Islet precursor cell (in vitro differentiated cells): ENCODE results near the gene TFAP2A.

Experiments used
- DNase-seq: peaks from one replicate; pipeline ENCODE4 v3.0.0-alpha.2; 2018

Gene TFAP2A

DNA sequence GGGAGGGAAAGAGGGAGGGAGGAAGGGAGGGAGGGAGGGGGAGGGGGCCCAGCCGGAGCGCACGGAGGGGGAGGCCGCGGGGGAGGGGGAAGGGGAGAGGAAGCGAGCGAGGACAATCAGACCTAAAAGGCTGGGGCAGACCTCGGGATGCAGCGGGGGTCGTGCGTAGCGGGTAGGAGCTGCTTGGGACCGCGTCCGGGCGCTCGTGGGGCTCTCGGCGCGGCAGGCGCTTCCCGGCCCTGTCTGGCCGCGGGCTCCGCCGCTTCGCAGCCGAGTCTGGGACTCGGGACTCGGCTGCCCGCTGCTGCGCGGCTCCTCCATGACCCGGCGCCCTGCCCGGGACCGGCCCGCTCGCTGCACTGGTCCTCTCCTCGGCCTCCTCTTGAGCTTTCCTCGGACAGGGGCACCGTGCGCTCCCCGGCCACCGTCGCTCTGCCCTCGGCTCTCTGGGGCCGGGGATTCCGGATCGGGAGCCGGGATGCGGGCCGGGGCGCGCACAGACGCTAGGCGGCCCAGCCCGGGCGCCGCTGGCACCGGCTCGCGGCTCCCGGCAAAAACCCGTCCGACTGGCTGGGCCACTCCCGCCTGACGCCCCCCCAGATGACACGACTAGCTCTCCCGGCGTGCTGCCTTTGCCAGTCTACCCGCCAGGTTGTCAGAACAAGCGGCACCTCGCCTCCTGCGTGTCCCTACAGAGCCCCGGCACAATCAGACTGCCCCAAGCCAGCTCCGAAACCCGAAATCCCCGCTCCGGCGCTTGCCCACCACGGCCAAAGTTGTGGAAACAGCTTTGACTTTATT lies 2.2 kb downstream of the TFAP2A start:
- peak; percentile 86 for DNase-seq

DNA sequence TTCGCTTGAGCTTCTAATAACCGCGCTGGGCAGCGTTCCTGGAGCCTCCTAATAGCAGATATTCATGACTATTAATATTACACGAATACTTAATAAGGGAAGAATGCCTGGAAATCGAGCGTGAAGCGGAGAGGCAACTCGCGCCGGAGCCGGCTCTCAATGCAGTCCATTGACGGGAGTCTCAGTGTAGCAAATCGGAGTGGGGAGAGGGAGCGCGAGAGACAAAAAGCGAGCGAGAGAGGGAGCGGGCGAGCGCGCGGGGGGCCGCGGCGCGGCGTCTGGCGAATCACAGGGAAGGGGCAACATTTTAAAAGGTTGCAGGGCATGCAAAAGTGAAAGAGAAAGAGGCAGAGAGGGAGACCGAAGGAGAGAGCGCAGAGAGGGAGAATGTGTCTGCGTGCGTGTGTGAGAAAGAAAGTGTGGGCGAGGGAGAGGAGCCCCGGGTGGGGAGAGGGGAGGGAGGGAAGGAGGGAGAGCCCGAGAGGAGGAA lies 2.9 kb downstream of the TFAP2A start:
- DNase-seq, result peak; percentile 89

DNA sequence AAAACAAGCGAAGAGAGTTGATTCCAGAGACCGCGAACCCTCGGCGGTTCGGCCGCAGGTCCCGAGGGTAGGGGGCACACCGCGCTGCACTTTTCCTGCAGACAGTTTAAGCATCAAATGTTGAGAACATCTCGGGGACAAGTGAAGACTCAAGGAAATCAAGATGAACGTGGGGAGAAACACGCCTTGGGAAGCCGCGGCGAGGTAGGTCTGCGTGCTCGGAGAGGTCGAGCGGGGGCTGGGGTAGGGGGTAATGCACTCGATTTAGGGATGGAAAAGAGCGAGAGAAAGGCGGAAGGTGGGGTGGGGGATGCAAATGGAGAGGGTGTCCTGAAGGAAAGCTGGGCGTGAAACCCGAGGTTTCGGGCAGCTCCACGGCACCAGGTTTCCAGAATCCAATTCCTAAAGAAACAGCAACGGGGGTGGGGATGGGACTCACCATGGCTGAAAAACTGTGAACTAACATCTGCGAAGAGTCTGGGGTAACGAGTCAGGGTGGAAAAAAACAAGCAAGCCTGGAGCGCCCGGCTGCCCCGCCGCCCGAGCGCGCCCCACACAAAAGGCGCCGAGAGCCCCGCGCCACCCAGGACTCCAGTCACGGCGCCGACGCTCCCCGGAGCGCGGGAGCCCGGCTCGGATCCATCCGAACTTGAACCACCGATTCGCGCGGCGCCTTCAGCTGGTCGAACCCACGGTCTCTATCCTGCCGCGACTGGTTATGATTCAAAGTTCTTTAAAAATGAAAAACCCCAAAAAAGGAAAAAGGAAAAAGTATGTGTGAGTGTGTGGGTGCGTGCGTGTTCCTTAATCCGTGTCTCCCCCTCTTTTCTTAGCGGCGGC lies 3.5 kb downstream of the TFAP2A start:
- peak; percentile 57 for DNase-seq

DNA sequence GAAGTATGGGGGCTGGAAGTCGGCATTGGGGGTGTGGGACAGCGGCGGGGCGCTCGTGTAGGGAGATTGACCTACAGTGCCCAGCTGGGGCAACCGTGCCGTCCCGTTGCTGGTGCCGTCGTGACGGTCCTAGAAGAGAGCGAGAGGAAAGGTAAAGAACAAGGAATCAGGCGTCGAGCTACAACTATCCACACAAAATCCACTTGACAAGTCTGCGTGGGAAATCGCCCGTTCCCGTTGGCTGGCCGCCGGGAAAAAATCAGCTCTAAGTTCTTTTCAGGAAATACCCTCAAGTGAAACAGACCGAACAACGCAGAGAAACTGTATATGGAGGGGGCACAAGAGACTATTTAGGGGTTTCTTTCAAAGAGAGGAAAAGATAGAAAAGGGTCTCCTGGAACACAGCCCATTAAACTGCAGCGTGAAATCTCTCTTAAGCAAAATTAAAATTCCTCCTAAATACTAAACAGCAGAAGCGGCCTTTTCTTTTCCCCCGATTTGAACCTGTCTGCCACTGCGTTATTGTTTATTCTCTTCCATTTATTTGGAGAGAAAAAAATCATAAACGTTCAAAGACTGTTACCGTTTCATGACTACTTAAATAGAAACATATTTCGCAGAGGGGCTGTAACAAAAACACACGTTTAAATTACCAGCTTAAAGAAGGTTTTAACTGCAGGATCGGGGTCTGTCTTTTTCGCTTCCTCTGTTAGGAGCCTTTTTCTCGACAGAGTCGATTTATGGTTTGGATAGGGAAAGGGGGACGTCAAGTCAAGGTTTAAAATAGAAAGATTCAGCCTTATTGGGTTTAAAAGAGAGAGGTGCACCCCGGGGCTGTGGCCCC lies 4.4 kb downstream of the TFAP2A start:
- DNase-seq, result no peak

DNA sequence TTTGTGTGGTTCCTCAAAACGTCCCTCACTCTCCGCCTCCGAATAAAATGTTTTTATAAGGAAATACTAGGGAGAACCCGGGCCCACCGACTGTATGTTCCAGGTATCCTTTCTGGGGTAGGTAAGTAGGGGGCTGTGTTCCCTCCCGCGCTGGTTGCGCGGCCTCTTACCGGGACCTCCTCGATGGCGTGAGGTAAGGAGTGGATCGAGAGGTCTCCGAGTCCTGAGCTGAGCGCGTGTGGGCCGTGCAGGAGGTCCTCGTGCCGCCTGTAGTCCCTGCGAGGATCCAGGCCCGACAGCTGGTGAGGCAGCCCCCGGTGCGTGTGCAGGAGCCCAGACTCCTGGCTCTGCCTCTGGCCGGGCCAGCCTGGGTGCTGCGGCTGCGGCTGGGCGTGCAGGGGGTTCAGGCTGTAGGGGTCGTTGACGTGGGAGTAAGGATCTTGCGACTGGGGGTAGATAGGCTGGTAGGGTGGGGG lies 5.1 kb downstream of the TFAP2A start:
- DNase-seq, result peak; percentile 58

DNA sequence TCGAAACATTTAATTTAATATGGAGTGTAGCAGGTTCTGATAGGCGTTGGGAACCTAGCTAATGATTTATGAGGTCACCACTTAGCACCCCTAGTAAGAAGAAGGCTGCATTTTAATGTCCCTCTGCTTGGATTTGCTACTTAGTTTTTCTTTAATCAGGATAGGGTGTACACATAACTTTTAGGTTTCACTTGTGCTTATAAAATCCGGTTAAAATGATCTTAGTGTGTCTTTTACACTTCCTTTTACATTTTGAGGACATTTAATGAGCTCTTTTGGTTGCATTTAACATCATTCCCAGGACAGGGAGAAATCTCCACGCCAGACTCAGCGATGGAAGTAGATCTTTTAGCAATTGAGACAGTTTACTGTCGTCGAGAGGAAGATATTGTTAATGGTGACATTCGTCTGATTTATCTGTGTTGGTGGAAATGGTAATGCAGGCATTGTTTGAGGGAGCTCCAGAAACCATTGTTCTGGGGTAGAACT lies 5.6 kb downstream of the TFAP2A start:
- DNase-seq, result no peak

DNA sequence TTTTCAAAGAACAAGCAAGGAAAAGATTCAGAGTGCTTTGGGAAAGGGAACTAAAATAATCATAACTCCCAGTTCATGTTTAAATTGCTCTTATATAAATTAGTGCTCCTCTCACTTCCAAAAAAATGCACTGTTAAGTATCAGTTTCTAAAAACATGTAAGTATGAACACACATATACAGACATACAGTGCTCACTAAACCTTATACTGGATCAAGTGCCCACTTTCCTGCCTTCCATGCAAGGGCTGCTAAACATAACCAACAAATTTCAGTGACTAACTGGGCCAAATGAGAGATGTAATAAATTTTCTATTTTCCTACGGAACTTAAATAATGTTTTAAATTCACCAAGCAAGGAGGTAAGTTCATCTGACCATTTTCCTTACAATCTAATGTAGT lies 6.4 kb downstream of the TFAP2A start:
- DNase-seq, result no peak

DNA sequence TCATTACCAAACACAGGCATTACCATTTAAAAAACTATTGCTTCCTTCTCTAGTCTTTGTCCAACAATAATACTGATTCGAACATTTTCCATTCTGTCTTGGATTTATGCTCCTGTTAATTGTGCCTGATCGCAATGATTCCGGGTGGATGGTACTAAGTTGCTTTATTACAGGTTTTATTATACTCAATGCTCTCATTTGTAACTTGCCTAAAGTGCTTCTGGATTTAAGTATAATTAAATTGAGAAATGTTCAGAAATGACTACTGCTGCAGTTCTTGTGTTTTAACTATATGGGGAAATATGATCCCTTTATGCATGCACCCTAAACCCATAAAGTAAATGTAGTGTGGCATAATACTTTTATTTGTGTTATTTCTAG lies 7.2 kb downstream of the TFAP2A start:
- no peak for DNase-seq

DNA sequence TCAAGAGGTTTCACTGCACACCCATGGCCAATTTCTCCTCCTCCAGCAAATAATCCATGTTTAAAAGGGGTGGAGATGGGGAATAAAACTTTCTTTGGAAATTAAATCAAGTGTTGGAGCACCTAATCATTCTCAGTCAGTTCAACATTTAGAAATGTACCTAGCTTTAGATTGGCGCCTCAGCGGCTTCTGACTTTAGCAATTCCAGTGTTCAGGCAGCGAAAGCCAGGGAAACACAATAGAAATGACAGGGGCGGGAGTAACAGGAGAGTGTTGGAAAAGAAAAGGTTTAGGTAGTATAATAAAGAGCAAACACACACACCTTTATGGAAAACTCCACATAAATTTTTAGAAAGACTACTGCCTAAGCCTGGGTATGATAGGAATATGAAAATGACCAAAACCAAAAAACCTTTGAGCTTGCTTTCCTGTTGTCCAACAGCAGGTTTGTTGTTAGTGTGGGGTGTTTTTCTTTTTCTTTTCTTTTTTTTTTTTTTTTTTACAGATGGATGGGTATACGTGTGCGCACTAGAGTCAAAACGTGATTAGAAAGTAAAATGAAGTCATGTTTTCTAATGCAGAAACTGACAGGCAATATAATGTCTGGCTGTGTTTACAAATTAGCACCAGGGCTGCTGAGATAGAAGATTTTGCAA lies 7.7 kb downstream of the TFAP2A start:
- DNase-seq, result no peak

DNA sequence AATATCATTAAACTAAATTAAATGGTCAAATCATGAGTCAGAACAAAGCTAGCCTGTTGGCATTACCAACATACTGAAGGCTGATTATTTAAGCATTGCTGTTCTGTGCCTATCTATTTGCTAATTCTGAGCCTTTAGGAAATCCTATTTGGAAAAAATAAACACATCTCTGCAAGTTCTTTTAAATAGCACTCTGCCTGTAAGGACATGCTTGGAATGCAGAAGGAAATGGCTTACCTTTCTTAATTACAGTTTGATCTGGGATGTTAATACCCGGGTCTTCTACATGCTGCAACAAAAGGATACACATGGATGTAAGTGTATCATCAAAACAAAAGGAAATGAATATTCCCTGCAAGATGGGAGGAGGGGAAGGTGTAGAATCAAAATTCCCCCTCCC lies 8.3 kb downstream of the TFAP2A start:
- DNase-seq, result no peak

DNA sequence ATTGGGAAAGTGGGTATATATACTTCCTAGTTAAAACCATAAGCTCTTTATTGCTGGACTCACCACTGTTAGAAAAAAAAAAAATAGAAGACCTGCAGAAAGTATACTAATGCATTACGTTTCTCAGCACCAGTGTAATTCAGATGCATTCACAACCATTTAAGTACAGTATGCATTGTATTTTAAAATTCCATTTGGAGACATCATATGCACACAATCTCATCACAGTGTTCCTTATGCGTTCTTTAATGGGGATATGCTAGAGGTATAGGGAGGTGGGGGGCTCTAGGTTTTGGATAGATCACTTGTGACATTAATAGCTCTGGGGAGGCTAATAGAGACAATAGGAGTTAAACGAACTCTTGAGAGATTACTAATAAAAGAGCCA lies 9.4 kb downstream of the TFAP2A start:
- DNase-seq, result no peak

DNA sequence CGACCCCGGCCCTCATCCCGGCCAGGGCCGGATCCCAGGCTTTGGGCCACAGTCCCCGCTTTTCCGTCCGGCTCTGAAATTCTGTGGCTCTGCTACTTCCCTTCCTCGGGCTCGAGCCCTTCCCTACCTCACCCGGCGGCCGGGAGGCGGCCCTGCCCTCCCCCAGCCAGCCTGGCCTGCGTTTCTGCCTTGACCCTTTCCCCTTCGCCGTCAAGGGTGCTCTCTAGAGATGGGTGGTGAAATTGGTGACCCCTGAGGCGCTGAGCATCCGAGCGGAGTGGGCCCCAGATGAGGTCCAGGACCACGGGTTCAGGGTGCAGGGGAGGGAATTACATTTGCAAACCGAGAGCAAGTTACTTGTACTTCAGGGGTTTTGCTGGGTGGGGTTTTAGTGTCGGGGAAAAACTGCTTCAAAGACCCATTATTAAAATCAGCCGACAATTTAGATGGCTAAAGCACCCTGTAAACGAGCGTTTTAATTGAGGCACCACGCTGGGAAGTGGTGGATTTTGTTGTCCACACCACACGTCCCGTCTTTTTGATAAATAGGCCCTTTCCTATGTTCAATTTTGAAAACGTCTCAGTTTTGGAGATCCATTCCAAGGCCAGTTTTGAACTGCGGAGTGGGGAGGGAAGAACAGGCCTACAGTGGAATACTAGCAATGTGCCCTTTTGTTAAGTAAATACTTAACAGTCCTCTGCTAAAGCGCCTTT lies 9.9 kb downstream of the TFAP2A start:
- DNase-seq, result peak; percentile 76

DNA sequence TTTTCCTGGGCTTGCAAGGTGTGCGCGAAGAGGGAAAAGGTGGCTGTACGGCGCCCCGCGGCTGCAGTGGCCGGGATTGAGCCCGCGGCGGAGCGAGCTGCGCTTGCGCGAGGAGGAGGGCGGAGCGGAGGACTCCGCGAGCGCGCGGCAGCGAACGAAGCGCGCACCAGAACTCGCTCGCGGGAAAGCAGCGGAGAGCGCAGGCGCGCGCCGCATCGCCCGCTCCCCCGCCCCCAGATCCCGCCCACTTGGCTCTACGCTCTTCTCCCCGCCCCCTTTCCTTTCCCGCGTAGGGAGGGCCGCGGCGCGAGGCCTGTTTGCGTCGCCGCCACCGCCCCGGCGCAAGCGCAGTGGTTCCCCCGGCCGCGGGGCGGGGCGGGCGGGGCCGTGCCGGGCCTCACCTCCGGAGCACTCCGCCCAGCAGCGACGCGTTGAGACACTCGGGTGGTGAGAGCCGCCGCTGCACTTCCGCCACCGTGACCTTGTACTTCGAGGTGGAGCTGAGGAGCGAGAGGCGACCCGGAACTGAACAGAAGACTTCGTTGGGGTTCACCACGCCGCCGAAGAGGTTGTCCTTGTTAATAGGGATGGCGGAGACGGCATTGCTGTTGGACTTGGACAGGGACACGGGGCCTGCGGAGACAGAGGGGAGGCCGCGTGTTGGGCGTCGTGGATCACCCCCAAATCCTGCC lies 10.6 kb downstream of the TFAP2A start:
- DNase-seq, result peak; percentile 98

DNA sequence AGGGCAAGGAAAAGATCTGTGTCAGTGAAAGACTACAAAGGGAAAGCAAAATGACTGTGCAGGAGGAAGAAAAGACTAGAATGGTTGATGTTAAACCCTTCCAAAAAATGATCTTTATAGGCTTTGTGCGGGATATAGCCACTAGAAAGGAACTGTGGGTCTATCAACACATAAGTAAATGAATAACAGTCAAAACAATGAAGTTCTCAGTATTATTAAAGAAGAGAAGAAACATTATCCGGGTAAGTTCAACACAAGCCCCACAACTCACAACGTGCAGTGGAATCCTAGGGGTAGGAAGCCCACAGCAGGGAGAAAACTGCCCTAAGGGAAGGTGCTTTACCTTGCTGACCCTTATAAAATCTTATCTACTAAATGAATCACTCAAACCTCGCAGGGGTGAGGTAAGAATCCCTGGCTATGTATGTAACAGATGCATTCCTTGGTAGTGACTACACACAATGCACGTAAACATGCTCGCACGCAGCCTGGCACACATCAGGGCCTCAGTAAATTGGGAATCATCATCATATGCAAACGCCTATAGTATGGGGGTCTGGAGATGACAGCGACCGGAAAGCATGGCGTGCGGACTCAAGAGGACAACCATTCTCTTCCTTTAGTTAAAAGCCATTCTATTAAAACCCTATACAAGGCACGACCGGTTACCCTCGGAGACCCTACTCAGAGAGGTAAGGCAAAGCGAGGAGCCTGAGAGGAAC lies 11.3 kb downstream of the TFAP2A start:
- DNase-seq, result peak; percentile 87

DNA sequence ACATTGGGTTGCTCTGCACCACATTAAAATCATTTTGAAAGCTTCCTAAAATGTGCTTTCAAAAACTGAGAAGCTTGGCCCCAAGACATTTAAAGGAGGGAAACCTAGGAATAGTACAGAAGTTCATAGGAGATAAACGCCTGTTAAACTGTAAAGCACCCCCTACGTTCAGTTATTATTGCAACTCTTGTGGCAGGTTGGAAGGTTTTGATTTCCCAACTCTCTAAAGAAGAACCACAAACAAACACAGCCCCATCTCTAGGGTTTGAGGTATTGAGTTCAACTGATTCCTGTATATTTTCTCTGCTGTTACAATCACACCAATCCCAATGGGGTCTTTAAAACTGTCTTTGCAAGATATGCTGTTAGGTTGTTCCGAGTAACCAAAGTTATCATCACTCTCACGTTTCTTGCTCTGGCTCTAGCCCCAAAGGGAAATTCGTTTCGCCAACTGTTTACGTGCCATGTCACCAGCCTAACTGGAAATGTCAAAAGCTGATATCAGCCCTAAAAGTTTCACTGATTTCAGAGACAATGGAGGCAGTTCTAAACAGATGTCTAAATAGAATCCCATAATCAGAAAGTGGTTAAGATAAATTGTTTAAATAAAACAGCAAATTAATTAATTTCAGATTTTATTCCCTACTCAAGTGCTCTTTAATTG lies 12.1 kb downstream of the TFAP2A start:
- DNase-seq, result no peak

DNA sequence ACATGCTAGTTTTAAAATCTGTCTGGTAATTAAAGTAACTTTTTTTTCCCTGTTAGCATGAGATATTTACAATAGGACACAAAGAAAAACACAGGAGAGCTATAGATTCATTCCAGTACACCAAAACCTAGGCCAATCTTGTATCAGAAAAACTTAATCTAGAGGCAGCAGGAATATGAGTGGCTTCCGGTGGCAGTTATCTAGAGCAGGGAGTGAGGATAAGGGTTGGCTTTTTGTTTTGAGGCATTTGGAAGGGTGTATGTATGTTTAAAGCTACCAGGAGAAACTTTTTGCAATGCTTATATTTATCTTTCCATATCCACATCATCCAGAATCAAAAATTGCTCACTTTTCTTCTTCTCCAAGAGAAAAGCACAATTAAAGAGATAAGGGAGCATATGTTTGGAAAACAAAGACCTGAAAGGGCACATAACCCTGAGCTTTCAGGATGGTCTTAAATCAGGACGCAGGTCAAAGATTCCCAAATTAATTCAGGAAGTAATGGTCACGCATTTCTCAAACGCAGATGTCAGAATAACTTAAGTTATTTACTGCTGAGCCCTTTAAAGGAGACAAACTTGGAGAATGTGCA lies 13.1 kb downstream of the TFAP2A start:
- no peak for DNase-seq

DNA sequence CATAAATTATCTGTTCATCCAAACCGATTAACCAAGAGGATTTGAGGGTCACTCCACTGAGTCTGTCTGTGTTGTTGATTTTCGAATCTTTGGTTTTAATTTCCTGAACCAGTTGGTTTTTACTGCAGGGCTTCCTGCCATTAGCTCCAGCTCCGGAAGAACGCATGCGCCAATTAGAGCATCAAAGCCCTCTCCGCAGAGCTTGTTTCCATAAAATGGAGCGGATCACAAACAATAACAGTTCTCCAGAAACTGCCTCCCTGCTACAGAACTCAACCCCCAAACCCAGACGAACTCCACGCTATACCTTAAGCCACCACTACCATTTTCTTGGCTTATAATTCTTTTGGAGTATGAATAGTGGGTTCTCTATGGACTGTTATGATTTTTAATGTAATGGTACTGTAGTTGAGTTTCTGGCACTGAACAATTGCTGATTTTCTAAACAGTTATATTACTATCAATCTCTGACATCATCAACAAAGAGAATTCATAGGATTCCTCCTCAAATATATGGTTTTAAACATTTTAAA lies 13.8 kb downstream of the TFAP2A start:
- peak; percentile 59 for DNase-seq

DNA sequence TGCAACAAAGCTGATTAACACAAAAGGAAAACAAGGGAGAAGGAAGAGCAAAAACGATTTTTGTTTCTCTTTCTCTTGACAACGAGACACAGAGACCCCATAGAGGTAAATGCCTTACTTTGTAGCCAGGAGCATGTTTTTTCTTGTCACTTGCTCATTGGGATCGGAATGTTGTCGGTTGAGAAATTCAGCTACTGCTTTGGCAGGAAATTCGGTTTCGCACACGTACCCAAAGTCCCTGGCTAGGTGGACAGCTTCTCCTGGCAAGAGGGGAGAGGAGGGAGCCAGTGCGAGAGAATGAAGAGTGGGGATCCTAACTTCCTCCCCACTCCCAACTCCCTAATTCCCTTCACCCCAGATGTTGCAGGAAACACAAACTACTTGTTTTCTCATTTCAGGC lies 14.5 kb downstream of the TFAP2A start:
- DNase-seq, result peak; percentile 84

DNA sequence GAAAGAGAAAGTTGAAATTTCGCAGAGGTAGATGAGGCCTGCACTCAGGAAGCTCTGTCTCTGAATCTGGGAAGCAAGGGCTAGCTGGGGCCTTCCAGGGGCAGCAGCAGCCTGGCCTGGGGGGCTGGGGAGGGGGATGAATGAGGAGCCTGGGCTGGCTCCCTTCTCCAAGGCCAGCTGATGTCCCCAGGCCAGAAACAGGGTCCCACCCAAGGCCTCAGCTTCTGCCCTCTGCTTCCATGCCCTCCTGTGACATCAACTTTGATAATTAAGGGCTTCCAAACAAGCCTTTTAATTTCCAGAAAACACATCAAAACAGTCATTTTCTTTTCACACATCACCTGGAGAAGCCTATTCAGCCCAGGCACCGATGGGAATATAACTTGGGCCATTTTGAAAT lies 15.4 kb downstream of the TFAP2A start:
- peak; percentile 56 for DNase-seq
